Ascending aorta (tissue), 2 donors: ENCODE measurements around the gene TRIO. TPM values are rescaled to one million over a fixed set of nuclear protein-coding genes. Genes with fewer than 3 reads are reported as not detected.

Source experiments
- DNase-seq, 2 donors: peaks; one replicate each; pipeline ENCODE4 v3.0.0-alpha.2; 2019; ENCODE audit warnings: low spot score in 2 of 2
- H3K27ac ChIP-seq, 2 donors: fragments of 200-600 bp; sonication (generic); one replicate each; pipeline ENCODE4 v1.5.1; 2016 to 2017; ENCODE audit warnings: mild to moderate bottlenecking in 1 of 2
- H3K27me3 ChIP-seq: fragments of 200-600 bp; sonication (generic); one replicate; pipeline ENCODE4 v1.5.1; 2017
- H3K36me3 ChIP-seq, 2 donors: fragments of 200-600 bp; sonication (generic); one replicate each; pipeline ENCODE4 v1.5.1; 2016
- H3K4me1 ChIP-seq, 2 donors: fragments of 200-600 bp; sonication (generic); one replicate each; pipeline ENCODE4 v1.5.1; 2016 to 2017; ENCODE audit warnings: mild to moderate bottlenecking in 1 of 2
- H3K4me3 ChIP-seq, 2 donors: fragments of 200-600 bp; sonication (generic); one replicate each; pipeline ENCODE4 v1.5.1; 2016 to 2017; ENCODE audit warnings: mild to moderate bottlenecking in 1 of 2
- H3K9me3 ChIP-seq, 2 donors: fragments of 200-600 bp; sonication (generic); one replicate each; pipeline ENCODE4 v1.5.1; 2016
- intact Hi-C: fragments of 100-400 bp; cut with DNase I; formaldehyde crosslinking; loops from one replicate; pipeline ENCODE4 v1.15.1; 2023
- total RNA-seq: library from RNA; depleted of rRNA; stranded (reverse); fragments of >200 nt; gene quantifications from one replicate; pipeline ENCODE4 v1.1.0, GENCODE V29; 2016
- TF ChIP-seq, protein P1 (sequence below), 3 experiments: fragments of 200-600 bp in 2 of 3; fragments of 450-650 bp in 1 of 3; sonication (generic) in 2 of 3; IDR thresholded peaks; one replicate each; pipeline ENCODE4 v1.5.1; 2016 to 2019; ENCODE audit warnings: antibody characterized with exemption in 3 of 3, mild to moderate bottlenecking in 1 of 3, moderate library complexity in 1 of 3

Gene TRIO
- total RNA-seq, 1 donor from 2014 or later: 262 TPM

GRCh38 chr5:14364576-14365472 lies 221.7 kb downstream of the TRIO start:
- Histone ChIP-seq H3K4me1 (no peaks in the 10 kb centered on the region), H3K27me3 (no peaks in the 10 kb centered on the region), H3K27ac (no peak overlapping the region), H3K9me3 (no peaks in the 10 kb centered on the region), H3K4me3 (no peak overlapping the region), H3K36me3 (peaks cover 84 to 86% of the 10 kb centered on the region in 2 donors)
- intact Hi-C loops: no loop called here
- TF ChIP-seq, protein P1, sequence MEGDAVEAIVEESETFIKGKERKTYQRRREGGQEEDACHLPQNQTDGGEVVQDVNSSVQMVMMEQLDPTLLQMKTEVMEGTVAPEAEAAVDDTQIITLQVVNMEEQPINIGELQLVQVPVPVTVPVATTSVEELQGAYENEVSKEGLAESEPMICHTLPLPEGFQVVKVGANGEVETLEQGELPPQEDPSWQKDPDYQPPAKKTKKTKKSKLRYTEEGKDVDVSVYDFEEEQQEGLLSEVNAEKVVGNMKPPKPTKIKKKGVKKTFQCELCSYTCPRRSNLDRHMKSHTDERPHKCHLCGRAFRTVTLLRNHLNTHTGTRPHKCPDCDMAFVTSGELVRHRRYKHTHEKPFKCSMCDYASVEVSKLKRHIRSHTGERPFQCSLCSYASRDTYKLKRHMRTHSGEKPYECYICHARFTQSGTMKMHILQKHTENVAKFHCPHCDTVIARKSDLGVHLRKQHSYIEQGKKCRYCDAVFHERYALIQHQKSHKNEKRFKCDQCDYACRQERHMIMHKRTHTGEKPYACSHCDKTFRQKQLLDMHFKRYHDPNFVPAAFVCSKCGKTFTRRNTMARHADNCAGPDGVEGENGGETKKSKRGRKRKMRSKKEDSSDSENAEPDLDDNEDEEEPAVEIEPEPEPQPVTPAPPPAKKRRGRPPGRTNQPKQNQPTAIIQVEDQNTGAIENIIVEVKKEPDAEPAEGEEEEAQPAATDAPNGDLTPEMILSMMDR (IDR thresholded peaks at IDR 0.05): no peak
- DNase-seq: no peak

GRCh38 chr5:14365831-14366430 lies 222.8 kb downstream of the TRIO start:
- Histone ChIP-seq H3K9me3 (no peaks in the 10 kb centered on the region), H3K27me3 (no peaks in the 10 kb centered on the region), H3K27ac (no peak overlapping the region), H3K36me3 (peaks cover 78 to 86% of the 10 kb centered on the region in 2 donors), H3K4me3 (no peak overlapping the region), H3K4me1 (no peaks in the 10 kb centered on the region)
- TF ChIP-seq, protein P1 (IDR thresholded peaks at IDR 0.05): no peak
- intact Hi-C loops: no loop called here
- DNase-seq: no peak

- intact Hi-C loops: no loop called here
- peaks cover 78 to 84% of the 10 kb centered on the region in 2 donors for H3K36me3 ChIP-seq
- H3K9me3 ChIP-seq: no peaks in the 10 kb centered on the region
- no peaks in the 10 kb centered on the region for H3K4me1 ChIP-seq
- H3K27me3 ChIP-seq: no peaks in the 10 kb centered on the region
- no peak overlapping the region for H3K4me3 ChIP-seq
- no peak overlapping the region for H3K27ac ChIP-seq
- DNase-seq: no peak
- TF ChIP-seq, protein P1 (IDR thresholded peaks at IDR 0.05): no peak
These were observed 223.6 kb downstream of the TRIO start for GRCh38 chr5:14366763-14367162.

DNA sequence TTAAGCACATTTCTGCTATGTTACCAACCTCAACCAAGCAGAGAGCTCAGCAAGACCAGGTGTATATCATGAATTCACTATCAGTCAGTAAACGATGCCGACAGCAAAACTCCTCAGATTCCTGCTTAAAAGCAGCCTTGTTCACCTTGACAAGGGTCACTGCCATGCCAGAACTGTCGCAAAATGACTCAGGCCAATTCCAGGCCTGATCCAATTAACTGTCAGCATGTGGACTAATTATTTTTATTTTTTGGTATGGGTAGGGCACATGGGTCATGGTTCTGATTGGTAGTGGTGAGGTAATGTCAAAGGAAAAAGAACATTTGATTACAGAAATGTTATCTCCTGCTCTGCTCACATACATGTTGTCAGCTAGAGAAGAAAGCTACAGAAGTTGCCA lies 224.2 kb downstream of the TRIO start:
- no peaks in the 10 kb centered on the region for H3K27me3 ChIP-seq
- H3K4me1 ChIP-seq: no peaks in the 10 kb centered on the region
- intact Hi-C loops: no loop called here
- H3K36me3 ChIP-seq: peaks cover 75 to 90% of the 10 kb centered on the region in 2 donors
- no peak overlapping the region for H3K27ac ChIP-seq
- no peak for DNase-seq
- no peaks in the 10 kb centered on the region for H3K9me3 ChIP-seq
- TF ChIP-seq, protein P1 (IDR thresholded peaks at IDR 0.05): no peak
- no peak overlapping the region for H3K4me3 ChIP-seq

- Histone ChIP-seq H3K4me3 (no peak overlapping the region), H3K36me3 (peaks cover 76 to 95% of the 10 kb centered on the region in 2 donors), H3K4me1 (no peaks in the 10 kb centered on the region), H3K9me3 (no peaks in the 10 kb centered on the region), H3K27ac (no peak overlapping the region), H3K27me3 (no peaks in the 10 kb centered on the region)
- intact Hi-C loops: no loop called here
- TF ChIP-seq, protein P1 (IDR thresholded peaks at IDR 0.05): no peak
- DNase-seq: no peak
These were observed 226.6 kb downstream of the TRIO start for GRCh38 chr5:14369780-14370179.
